ENCODE measurements around the gene TIMM21. TPM values are rescaled to one million over a fixed set of nuclear protein-coding genes. Genes with fewer than 3 reads are reported as not detected.

The TIMM21 gene
- total and polyA plus RNA-seq, 8 donors = 22.1 to 54.3 (median 45.9) TPM

GRCh38 chr18:74113711-74114110, 34.6 kb upstream of the TIMM21 start:
- Histone ChIP-seq H3K36me3 (no peaks in the 10 kb centered on the region), H3K9me3 (peaks cover 0 to 15% of the 10 kb centered on the region in 2 donors), H3K27ac (no peak overlapping the region), H3K4me3 (no peak overlapping the region), H3K4me1 (no peaks in the 10 kb centered on the region), H3K27me3 (no peaks in the 10 kb centered on the region)
- no peak for ATAC-seq
- DNase-seq = no peak
- intact Hi-C loops (cut with DNase I) = no loop called here
- TF ChIP-seq CTCF (IDR thresholded peaks at IDR 0.05) = no peak

GRCh38 chr18:74114116-74114515, 34.2 kb upstream of the TIMM21 start:
- no peak for TF ChIP-seq CTCF (IDR thresholded peaks at IDR 0.05)
- DNase-seq = no peak
- H3K27ac ChIP-seq = no peak overlapping the region
- no peaks in the 10 kb centered on the region for H3K36me3 ChIP-seq
- H3K27me3 ChIP-seq = no peaks in the 10 kb centered on the region
- no peak overlapping the region for H3K4me3 ChIP-seq
- no peaks in the 10 kb centered on the region for H3K4me1 ChIP-seq
- ATAC-seq = no peak
- H3K9me3 ChIP-seq = peaks cover 0 to 12% of the 10 kb centered on the region in 2 donors
- intact Hi-C loops (cut with DNase I) = no loop called here

GRCh38 chr18:74115046-74115445, 33.3 kb upstream of the TIMM21 start:
- no peak for TF ChIP-seq CTCF (IDR thresholded peaks at IDR 0.05)
- Histone ChIP-seq H3K27me3 (no peaks in the 10 kb centered on the region), H3K27ac (no peak overlapping the region), H3K4me3 (no peak overlapping the region), H3K9me3 (peaks cover 0 to 9% of the 10 kb centered on the region in 2 donors), H3K4me1 (no peaks in the 10 kb centered on the region), H3K36me3 (no peaks in the 10 kb centered on the region)
- intact Hi-C loops (cut with DNase I) = no loop called here
- no peak for ATAC-seq
- no peak for DNase-seq

GRCh38 chr18:74116633-74117554, 31.4 kb upstream of the TIMM21 start:
- Histone ChIP-seq H3K36me3 (no peaks in the 10 kb centered on the region), H3K27me3 (no peaks in the 10 kb centered on the region), H3K4me1 (no peaks in the 10 kb centered on the region), H3K4me3 (no peak overlapping the region), H3K27ac (no peak overlapping the region), H3K9me3 (peaks cover 0 to 7% of the 10 kb centered on the region in 2 donors)
- peak; percentile 96 for ATAC-seq
- peak in 2 of 4 donors; percentile 11 to 37 for DNase-seq
- peak; percentile 35 to 50 for TF ChIP-seq CTCF (IDR thresholded peaks at IDR 0.05)
- intact Hi-C loops (cut with DNase I) = no loop called here

- intact Hi-C loops (cut with DNase I) = no loop called here
- ATAC-seq (no peak), DNase-seq (no peak)
- H3K36me3 ChIP-seq = no peaks in the 10 kb centered on the region
- no peak overlapping the region for H3K27ac ChIP-seq
- H3K4me3 ChIP-seq = no peak overlapping the region
- H3K9me3 ChIP-seq = no peaks in the 10 kb centered on the region
- TF ChIP-seq CTCF (IDR thresholded peaks at IDR 0.05) = no peak
- H3K4me1 ChIP-seq = no peaks in the 10 kb centered on the region
- H3K27me3 ChIP-seq = no peaks in the 10 kb centered on the region
These were observed 25.1 kb upstream of the TIMM21 start for GRCh38 chr18:74123200-74123599.
